ENCODE results near the gene NPBWR2.
"Not testable (repeated sequence)": the region's sequence is repeated elsewhere in the genome, so short reads cannot be mapped to it uniquely, and the experiment has no call there.

NPBWR2 gene

GRCh38 chr20:64144144-64144912 lies 37.0 kb upstream of the NPBWR2 start:
- DNase-seq (ENCODE audit: low read depth): no peak

- DNase-seq (ENCODE audit: low read depth): no peak
These were observed 35.8 kb upstream of the NPBWR2 start for GRCh38 chr20:64143018-64143801.

GRCh38 chr20:64142590-64142989 lies 35.2 kb upstream of the NPBWR2 start:
- DNase-seq (ENCODE audit: low read depth): no peak

GRCh38 chr20:64140956-64141355 lies 33.6 kb upstream of the NPBWR2 start:
- DNase-seq (ENCODE audit: low read depth): no peak

GRCh38 chr20:64140061-64140931 lies 32.9 kb upstream of the NPBWR2 start:
- no peak for DNase-seq (ENCODE audit: low read depth)

- DNase-seq (ENCODE audit: low read depth): no peak
These were observed 32.1 kb upstream of the NPBWR2 start for GRCh38 chr20:64139199-64140060.

- DNase-seq (ENCODE audit: low read depth): no peak
These were observed 31.0 kb upstream of the NPBWR2 start for GRCh38 chr20:64138276-64138815.

GRCh38 chr20:64137598-64138031 lies 30.2 kb upstream of the NPBWR2 start:
- DNase-seq (ENCODE audit: low read depth): no peak

- no peak for DNase-seq (ENCODE audit: low read depth)
These were observed 28.8 kb upstream of the NPBWR2 start for GRCh38 chr20:64136004-64136710.

GRCh38 chr20:64134744-64135143 lies 27.4 kb upstream of the NPBWR2 start:
- not testable (repeated sequence) for DNase-seq (ENCODE audit: low read depth)

- DNase-seq (ENCODE audit: low read depth): no peak
These were observed 26.6 kb upstream of the NPBWR2 start for GRCh38 chr20:64133951-64134407.

GRCh38 chr20:64131406-64131805 lies 24.0 kb upstream of the NPBWR2 start:
- DNase-seq (ENCODE audit: low read depth): no peak

- no peak for DNase-seq (ENCODE audit: low read depth)
These were observed 23.5 kb upstream of the NPBWR2 start for GRCh38 chr20:64130876-64131275.

GRCh38 chr20:64130271-64130670 lies 22.9 kb upstream of the NPBWR2 start:
- no peak for DNase-seq (ENCODE audit: low read depth)

- DNase-seq (ENCODE audit: low read depth): no peak
These were observed 21.9 kb upstream of the NPBWR2 start for GRCh38 chr20:64129146-64129782.

- DNase-seq (ENCODE audit: low read depth): not testable (repeated sequence)
These were observed 16.2 kb upstream of the NPBWR2 start for GRCh38 chr20:64123517-64123916.

- not testable (repeated sequence) for DNase-seq (ENCODE audit: low read depth)
These were observed 15.6 kb upstream of the NPBWR2 start for GRCh38 chr20:64122927-64123326.

- DNase-seq (ENCODE audit: low read depth): no peak
These were observed 14.2 kb upstream of the NPBWR2 start for GRCh38 chr20:64121586-64121985.

- no peak for DNase-seq (ENCODE audit: low read depth)
These were observed 12.4 kb upstream of the NPBWR2 start for GRCh38 chr20:64119681-64120341.
